SK-N-SH (cell line): Measurements from ENCODE around the gene ADPRS.

ENCODE experiments used
- CHD2 ChIP-seq: fragments of 150-350 bp; IDR thresholded peaks from 2 replicates; pipeline ENCODE4 v1.6.1; 2018; ENCODE audit warnings: low read length; ENCODE audit not compliant: partially characterized antibody
- ELF1 ChIP-seq: IDR thresholded peaks from 2 replicates; pipeline ENCODE4 v1.4.0; 2012
- EZH2phosphoT487 ChIP-seq: fragments of 200-600 bp; sonication (generic); IDR thresholded peaks from 2 replicates; pipeline ENCODE4 v1.6.1; 2017; ENCODE audit warnings: low read depth, mixed run types, mild to moderate bottlenecking, antibody characterized with exemption, moderate library complexity, borderline replicate concordance
- FOSL2 ChIP-seq: IDR thresholded peaks from 2 replicates; pipeline ENCODE4 v1.4.0; 2012; ENCODE audit warnings: low read depth, mild to moderate bottlenecking, moderate library complexity, borderline replicate concordance
- GABPA ChIP-seq: IDR thresholded peaks from 2 replicates; pipeline ENCODE4 v1.4.0; 2012; ENCODE audit warnings: low read depth, mild to moderate bottlenecking
- MXI1 ChIP-seq: IDR thresholded peaks from 2 replicates; pipeline ENCODE4 v1.6.1; 2012; ENCODE audit warnings: mild to moderate bottlenecking, low read depth, low read length, improper control_type of control experiment
- POLR2AphosphoS5 ChIP-seq: IDR thresholded peaks from 2 replicates; pipeline ENCODE4 v1.6.1; 2012; ENCODE audit warnings: low read depth, low read length
- RAD21 ChIP-seq: IDR thresholded peaks from 2 replicates; pipeline ENCODE4 v1.6.1; 2012; ENCODE audit warnings: mild to moderate bottlenecking, low read length
- SMC3 ChIP-seq: IDR thresholded peaks from 2 replicates; pipeline ENCODE4 v1.6.1; 2012; ENCODE audit warnings: low read depth, low read length, improper control_type of control experiment
- TEAD4 ChIP-seq: IDR thresholded peaks from 2 replicates; pipeline ENCODE4 v1.4.0; 2012; ENCODE audit warnings: mild to moderate bottlenecking, borderline replicate concordance; ENCODE audit not compliant: insufficient read depth
- USF1 ChIP-seq: IDR thresholded peaks from 2 replicates; pipeline ENCODE4 v1.4.0; 2012; ENCODE audit warnings: low read depth, borderline replicate concordance
- ZBTB33 ChIP-seq: IDR thresholded peaks from 2 replicates; pipeline ENCODE4 v1.4.0; 2012; ENCODE audit warnings: low read depth, borderline replicate concordance
- TF ChIP-seq, protein P1 (sequence below): fragments of 200-600 bp; sonication (generic); IDR thresholded peaks from 2 replicates; pipeline ENCODE4 v1.6.1; 2017; ENCODE audit warnings: antibody characterized with exemption, mild to moderate bottlenecking, moderate library complexity
- TF ChIP-seq, protein P2 (sequence below): IDR thresholded peaks from 2 replicates; pipeline ENCODE4 v1.4.0; 2012; ENCODE audit warnings: low read depth

DNA sequence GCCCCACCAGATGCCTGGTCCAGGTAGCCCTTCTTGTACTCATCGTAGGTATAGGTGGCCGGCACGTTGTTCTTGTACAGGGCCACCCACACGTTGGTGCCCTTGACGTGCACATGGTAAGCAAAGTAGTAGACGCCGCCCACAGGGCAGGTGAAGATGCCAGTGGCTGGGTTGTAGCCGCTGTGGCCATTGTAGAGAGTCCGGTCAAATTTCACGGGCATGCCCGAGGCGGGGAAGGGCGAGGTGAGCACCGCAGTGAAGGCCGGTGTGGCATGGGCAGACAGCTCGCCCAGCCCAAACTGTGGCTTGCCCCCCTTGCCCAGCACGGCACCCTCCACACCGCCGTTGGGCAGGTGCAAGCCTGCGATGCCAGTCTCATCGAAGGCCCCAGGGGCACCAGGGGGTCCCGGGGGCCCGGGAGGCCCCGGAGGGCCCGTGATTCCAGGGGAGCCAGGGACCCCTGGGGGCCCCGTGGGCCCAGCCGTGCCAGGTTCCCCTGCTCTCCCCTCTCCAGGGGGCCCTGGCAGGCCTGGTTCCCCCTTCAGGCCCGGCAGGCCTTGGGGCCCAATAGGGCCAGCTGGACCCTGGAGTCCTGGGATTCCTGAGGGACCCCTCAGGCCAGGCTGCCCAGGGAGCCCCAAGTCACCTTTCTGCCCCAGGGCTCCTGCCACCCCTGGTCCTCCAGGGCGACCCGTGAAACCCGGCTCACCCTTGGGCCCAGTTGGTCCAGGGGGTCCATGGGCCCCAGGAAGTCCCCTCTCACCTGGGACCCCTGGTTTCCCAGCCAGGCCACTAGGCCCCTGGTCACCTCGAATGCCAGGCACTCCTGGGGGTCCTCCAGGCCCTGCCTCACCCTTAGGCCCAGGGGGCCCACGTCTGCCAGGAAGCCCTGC lies 9.2 kb downstream of the ADPRS start:
- TF ChIP-seq FOSL2 (no peak), POLR2AphosphoS5 (no peak), CHD2 (no peak), EZH2phosphoT487 (no peak), TEAD4 (no peak), ELF1 (no peak), USF1 (no peak), RAD21 (no peak), ZBTB33 (no peak), MXI1 (no peak), GABPA (no peak), SMC3 (no peak)
- TF ChIP-seq, protein P1, sequence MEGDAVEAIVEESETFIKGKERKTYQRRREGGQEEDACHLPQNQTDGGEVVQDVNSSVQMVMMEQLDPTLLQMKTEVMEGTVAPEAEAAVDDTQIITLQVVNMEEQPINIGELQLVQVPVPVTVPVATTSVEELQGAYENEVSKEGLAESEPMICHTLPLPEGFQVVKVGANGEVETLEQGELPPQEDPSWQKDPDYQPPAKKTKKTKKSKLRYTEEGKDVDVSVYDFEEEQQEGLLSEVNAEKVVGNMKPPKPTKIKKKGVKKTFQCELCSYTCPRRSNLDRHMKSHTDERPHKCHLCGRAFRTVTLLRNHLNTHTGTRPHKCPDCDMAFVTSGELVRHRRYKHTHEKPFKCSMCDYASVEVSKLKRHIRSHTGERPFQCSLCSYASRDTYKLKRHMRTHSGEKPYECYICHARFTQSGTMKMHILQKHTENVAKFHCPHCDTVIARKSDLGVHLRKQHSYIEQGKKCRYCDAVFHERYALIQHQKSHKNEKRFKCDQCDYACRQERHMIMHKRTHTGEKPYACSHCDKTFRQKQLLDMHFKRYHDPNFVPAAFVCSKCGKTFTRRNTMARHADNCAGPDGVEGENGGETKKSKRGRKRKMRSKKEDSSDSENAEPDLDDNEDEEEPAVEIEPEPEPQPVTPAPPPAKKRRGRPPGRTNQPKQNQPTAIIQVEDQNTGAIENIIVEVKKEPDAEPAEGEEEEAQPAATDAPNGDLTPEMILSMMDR: no peak
- TF ChIP-seq, protein P2, sequence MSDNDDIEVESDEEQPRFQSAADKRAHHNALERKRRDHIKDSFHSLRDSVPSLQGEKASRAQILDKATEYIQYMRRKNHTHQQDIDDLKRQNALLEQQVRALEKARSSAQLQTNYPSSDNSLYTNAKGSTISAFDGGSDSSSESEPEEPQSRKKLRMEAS: no peak
